LNCAP (cell line): ENCODE data around the gene PKNOX1.

ENCODE experiments used
- TF ChIP-seq, protein P1 (sequence below): fragments of 450-650 bp; IDR thresholded peaks from 2 replicates; pipeline ENCODE4 v1.5.1; 2017; ENCODE audit warnings: mild to moderate bottlenecking

Gene PKNOX1

GRCh38 chr21:43021756-43022600 lies 47.6 kb downstream of the PKNOX1 start:
- TF ChIP-seq, protein P1, sequence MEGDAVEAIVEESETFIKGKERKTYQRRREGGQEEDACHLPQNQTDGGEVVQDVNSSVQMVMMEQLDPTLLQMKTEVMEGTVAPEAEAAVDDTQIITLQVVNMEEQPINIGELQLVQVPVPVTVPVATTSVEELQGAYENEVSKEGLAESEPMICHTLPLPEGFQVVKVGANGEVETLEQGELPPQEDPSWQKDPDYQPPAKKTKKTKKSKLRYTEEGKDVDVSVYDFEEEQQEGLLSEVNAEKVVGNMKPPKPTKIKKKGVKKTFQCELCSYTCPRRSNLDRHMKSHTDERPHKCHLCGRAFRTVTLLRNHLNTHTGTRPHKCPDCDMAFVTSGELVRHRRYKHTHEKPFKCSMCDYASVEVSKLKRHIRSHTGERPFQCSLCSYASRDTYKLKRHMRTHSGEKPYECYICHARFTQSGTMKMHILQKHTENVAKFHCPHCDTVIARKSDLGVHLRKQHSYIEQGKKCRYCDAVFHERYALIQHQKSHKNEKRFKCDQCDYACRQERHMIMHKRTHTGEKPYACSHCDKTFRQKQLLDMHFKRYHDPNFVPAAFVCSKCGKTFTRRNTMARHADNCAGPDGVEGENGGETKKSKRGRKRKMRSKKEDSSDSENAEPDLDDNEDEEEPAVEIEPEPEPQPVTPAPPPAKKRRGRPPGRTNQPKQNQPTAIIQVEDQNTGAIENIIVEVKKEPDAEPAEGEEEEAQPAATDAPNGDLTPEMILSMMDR = no peak

GRCh38 chr21:43023175-43023574 lies 48.8 kb downstream of the PKNOX1 start:
- TF ChIP-seq, protein P1 = no peak

DNA sequence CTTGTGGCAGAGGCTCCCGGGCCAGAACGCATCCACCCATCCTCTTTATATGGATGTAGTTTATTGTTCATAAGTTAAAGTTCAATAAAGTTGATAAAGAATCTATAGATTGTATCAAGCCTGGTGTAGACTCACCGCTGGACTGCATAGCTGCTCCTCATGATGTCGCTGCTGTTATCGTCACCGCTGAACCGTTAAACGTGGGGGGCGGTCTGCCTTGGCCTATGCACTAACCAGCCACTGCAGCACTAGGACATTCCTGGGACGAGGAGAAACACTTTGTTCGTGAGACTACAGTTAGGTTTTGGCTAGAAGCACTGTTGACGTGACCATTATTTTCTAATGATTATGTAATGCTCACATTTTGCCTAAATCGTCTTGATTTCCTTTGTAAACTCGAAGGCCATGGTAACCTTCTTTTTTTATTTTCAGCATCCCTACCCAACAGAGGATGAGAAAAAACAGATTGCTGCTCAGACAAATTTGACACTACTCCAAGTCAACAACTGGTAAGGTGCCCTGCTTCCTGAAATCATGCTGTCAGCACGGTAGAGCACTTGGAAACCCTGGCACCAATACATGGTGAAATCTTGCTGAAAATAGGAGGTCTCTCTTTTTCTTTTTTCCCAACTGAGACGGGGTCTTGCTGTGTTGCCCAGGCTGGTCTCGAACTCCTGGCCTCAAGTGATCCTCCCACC lies 50.2 kb downstream of the PKNOX1 start:
- TF ChIP-seq, protein P1 = no peak

- TF ChIP-seq, protein P1 = no peak
Observed at GRCh38 chr21:43025636-43026180, 51.3 kb downstream of the PKNOX1 start.

DNA sequence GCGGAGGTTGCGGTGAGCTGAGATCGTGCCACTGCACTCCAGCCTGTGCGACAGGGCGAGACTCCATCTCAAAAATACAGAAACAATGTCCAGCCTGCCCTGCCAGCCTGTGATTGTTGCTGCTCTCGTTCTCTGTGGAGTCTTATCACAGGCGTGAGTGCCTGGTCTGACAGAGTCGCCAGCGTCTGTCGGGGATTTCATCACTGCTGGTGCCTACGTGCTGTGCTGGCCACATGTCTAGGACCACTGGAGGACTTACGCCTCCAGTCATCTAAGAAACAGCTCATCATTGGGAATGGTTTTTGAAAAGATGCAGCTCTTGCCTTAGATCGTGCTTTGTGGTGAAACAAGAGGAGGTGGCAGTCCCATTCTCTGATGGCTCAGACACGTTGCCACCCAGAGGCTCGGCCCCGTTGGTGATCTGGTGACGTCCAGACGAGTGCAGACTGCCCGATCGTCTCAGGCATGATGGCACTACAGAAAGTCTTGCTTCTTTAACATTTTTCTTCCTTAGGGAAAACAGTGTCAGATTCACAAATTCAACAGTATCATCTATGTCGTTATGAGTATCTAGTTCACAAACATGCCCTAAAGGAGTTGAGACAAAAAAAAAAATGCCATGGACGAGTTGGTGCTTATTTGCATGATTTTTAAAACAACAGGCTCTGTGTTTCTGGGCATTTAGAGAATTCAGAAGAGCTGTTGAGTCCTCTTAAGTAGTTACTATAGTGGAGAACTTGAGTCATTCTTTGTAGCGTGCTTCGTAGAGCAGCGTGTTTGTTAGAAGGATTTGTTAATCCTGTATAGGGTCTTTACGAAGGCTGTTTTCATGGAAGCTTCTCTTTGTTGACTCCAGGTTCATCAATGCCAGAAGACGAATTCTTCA lies 53.7 kb downstream of the PKNOX1 start:
- TF ChIP-seq, protein P1 = no peak

GRCh38 chr21:43029785-43030184 lies 55.4 kb downstream of the PKNOX1 start:
- TF ChIP-seq, protein P1 = no peak

DNA sequence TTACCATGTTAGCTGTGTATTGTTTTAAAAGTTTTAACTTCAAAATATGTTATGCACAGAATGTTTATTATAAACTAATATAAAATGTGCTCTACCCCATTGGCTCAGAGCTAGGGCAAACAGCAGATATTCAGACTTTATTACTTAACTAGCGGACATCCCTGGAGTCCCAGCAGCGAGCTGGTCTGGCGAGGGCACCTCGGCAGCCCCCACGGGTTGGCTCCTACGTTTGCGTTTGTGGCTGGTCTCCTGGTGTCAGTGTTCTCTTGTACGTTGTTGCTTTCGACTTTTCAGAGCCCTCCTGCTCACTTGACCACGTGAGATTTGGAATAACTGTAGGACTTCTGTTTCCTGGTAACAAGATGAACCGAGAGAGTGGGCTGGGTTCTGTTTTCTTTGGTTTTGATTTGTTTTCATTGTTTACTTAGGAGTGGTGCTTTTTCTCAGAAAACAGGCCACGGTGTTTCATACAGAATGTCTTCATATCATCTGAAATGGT lies 56.8 kb downstream of the PKNOX1 start:
- TF ChIP-seq, protein P1 = no peak
